Keratinocyte (primary cell): ENCODE results near the gene CFAP46. TPM values are rescaled to one million over a fixed set of nuclear protein-coding genes. Genes with fewer than 3 reads are reported as not detected.

ENCODE experiments used
- DNase-seq: peaks from one replicate; pipeline ENCODE4 v3.0.0-alpha.2; 2011; ENCODE audit warnings: low read depth, missing footprints, low spot score
- FAIRE-seq: peaks from 2 replicates; lab custom pipeline; 2011; peaks lifted over from hg19 to GRCh38; lab: Jason Lieb, UNC
- H2AFZ ChIP-seq: 2 replicates; pipeline ENCODE4 v1.6.0; 2012; ENCODE audit warnings: low read length, control low read depth, inconsistent platforms; ENCODE audit not compliant: control insufficient read depth
- H3K27ac ChIP-seq: 2 replicates; pipeline ENCODE4 v1.5.1; 2011; ENCODE audit warnings: low read length; ENCODE audit not compliant: control insufficient read depth, insufficient read depth
- H3K27me3 ChIP-seq: 3 replicates; pipeline ENCODE4 v1.6.0; 2011; ENCODE audit warnings: low read length; ENCODE audit not compliant: control insufficient read depth, insufficient read depth; ENCODE audit errors: extremely low read depth
- H3K36me3 ChIP-seq, 2 experiments: 2 replicates in 1 of 2; 3 replicates in 1 of 2; pipeline ENCODE4 v1.5.1; 2011; ENCODE audit warnings: low read length in 2 of 2, mild to moderate bottlenecking in 1 of 2; ENCODE audit not compliant: control insufficient read depth in 2 of 2, insufficient read depth in 2 of 2; ENCODE audit errors: extremely low read depth in 1 of 2
- H3K4me1 ChIP-seq: 3 replicates; pipeline ENCODE4 v1.5.1; 2011; ENCODE audit warnings: low read length; ENCODE audit not compliant: control insufficient read depth, insufficient read depth; ENCODE audit errors: extremely low read depth
- H3K4me2 ChIP-seq: 3 replicates; pipeline ENCODE4 v1.6.0; 2011; ENCODE audit warnings: low read depth, low read length; ENCODE audit not compliant: control insufficient read depth, insufficient read depth; ENCODE audit errors: extremely low read depth
- H3K4me3 ChIP-seq, 3 experiments: fragments of 200-600 bp in 1 of 3; sonication (generic) in 1 of 3; 2 replicates in 2 of 3; 3 replicates in 1 of 3; pipeline ENCODE4 v1.5.1; 2011 to 2016; ENCODE audit warnings: low read length in 3 of 3, mild to moderate bottlenecking in 3 of 3, control low read depth in 2 of 3, inconsistent platforms in 1 of 3, low read depth in 1 of 3, mixed read lengths in 1 of 3, mixed run types in 1 of 3, moderate library complexity in 1 of 3; ENCODE audit not compliant: control insufficient read depth in 2 of 3, insufficient read depth in 2 of 3; ENCODE audit errors: extremely low read depth in 1 of 3
- H3K79me2 ChIP-seq: 2 replicates; pipeline ENCODE4 v1.6.0; 2012; ENCODE audit warnings: low read length; ENCODE audit not compliant: control insufficient read depth, insufficient read depth
- H3K9ac ChIP-seq: 3 replicates; pipeline ENCODE4 v1.6.0; 2011; ENCODE audit warnings: low read length; ENCODE audit not compliant: control insufficient read depth, insufficient read depth; ENCODE audit errors: extremely low read depth
- H3K9me1 ChIP-seq: 3 replicates; pipeline ENCODE4 v1.6.0; 2011; ENCODE audit warnings: low read length; ENCODE audit not compliant: control insufficient read depth, insufficient read depth; ENCODE audit errors: extremely low read depth
- H3K9me3 ChIP-seq: 2 replicates; pipeline ENCODE4 v1.5.1; 2012; ENCODE audit warnings: low read depth, low read length; ENCODE audit not compliant: control insufficient read depth
- H4K20me1 ChIP-seq: 3 replicates; pipeline ENCODE4 v1.6.0; 2011; ENCODE audit warnings: low read length; ENCODE audit not compliant: control insufficient read depth, insufficient read depth; ENCODE audit errors: extremely low read depth
- EZH2 ChIP-seq: IDR thresholded peaks from one replicate; pipeline ENCODE4 v1.6.1; 2012; ENCODE audit warnings: inconsistent platforms, mild to moderate bottlenecking, low read length, moderate library complexity
- dilution Hi-C: fragments of 300-500 bp; cut with MboI; formaldehyde crosslinking; loops from one replicate; pipeline ENCODE4 v1.7.0; 2020; ENCODE audit warnings: low sequenced_read_pairs; ENCODE audit not compliant: extremely low pct_ligation_motif_present
- polyA plus RNA-seq, 5 experiments: library from polyadenylated mRNA; depleted of rRNA in 3 of 5; stranded (reverse) in 3 of 5; stranded (forward) in 1 of 5; unstranded in 1 of 5; fragments of >200 nt; gene quantifications; 1 replicate in 1 of 5; 2 replicates in 3 of 5; 3 replicates in 1 of 5; pipeline versions ENCODE4 v1.2.1 to v1.2.3, GENCODE V29; 2011 to 2012; ENCODE audit warnings: missing spikeins in 2 of 5, low read depth in 1 of 5, low replicate concordance in 1 of 5
- TF ChIP-seq, protein P1 (sequence below), 3 experiments: IDR thresholded peaks in 1 of 3; conservative IDR thresholded peaks in 1 of 3; optimal IDR thresholded peaks in 1 of 3; 2 replicates in 2 of 3; 3 replicates in 1 of 3; pipeline versions ENCODE3 to v1.5.1; 2011; ENCODE audit warnings: low read length in 3 of 3, mild to moderate bottlenecking in 3 of 3, moderate library complexity in 2 of 3, control low read depth in 1 of 3, inconsistent platforms in 1 of 3; ENCODE audit not compliant: insufficient read depth in 2 of 3; ENCODE audit errors: extremely low read depth in 1 of 3

Gene CFAP46
- polyA plus RNA-seq, 1 donor (not counting 4 experiments of a cell fraction or from before 2014, with no cell fraction given) = 1.00 TPM

GRCh38 chr10:132758865-132759264 lies 183.5 kb downstream of the CFAP46 start:
- no peak overlapping the region for H2AFZ ChIP-seq
- no peak for DNase-seq
- peaks cover 7% of the 10 kb centered on the region for H3K9me3 ChIP-seq
- H4K20me1 ChIP-seq = no peaks in the 10 kb centered on the region
- H3K79me2 ChIP-seq = no peaks in the 10 kb centered on the region
- H3K36me3 ChIP-seq = no peaks in the 10 kb centered on the region
- no peak overlapping the region for H3K4me3 ChIP-seq
- H3K9me1 ChIP-seq = no peaks in the 10 kb centered on the region
- no peak overlapping the region for H3K27ac ChIP-seq
- TF ChIP-seq EZH2 = no peak
- TF ChIP-seq, protein P1, sequence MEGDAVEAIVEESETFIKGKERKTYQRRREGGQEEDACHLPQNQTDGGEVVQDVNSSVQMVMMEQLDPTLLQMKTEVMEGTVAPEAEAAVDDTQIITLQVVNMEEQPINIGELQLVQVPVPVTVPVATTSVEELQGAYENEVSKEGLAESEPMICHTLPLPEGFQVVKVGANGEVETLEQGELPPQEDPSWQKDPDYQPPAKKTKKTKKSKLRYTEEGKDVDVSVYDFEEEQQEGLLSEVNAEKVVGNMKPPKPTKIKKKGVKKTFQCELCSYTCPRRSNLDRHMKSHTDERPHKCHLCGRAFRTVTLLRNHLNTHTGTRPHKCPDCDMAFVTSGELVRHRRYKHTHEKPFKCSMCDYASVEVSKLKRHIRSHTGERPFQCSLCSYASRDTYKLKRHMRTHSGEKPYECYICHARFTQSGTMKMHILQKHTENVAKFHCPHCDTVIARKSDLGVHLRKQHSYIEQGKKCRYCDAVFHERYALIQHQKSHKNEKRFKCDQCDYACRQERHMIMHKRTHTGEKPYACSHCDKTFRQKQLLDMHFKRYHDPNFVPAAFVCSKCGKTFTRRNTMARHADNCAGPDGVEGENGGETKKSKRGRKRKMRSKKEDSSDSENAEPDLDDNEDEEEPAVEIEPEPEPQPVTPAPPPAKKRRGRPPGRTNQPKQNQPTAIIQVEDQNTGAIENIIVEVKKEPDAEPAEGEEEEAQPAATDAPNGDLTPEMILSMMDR (optimal IDR thresholded peaks at IDR 0.05 in 1 of 3, IDR thresholded peaks at IDR 0.05 in 1 of 3, conservative IDR thresholded peaks at IDR 0.05 in 1 of 3; ENCODE audit: extremely low read depth in 1 of 3, insufficient read depth in 2 of 3, low read length in 3 of 3) = no peak
- dilution Hi-C loops = no loop called here
- FAIRE-seq = no peak
- no peak overlapping the region for H3K4me2 ChIP-seq
- H3K9ac ChIP-seq = no peak overlapping the region
- H3K4me1 ChIP-seq = no peaks in the 10 kb centered on the region
- H3K27me3 ChIP-seq = no peaks in the 10 kb centered on the region

Other genes starting within 250 kb of the CFAP46 start
- gene NKX6-2, start 156.4 kb downstream of the CFAP46 start, polyA plus RNA-seq = not detected in 3 replicates
- gene ADGRA1, start 145.4 kb upstream of the CFAP46 start, polyA plus RNA-seq = not detected in 3 replicates
- gene KNDC1, start 217.6 kb upstream of the CFAP46 start, polyA plus RNA-seq = 0.02 to 0.32 TPM (median 0.20 TPM) in 3 replicates